ENCODE results near the gene PEPD. TPM values are rescaled to one million over a fixed set of nuclear protein-coding genes. Genes with fewer than 3 reads are reported as not detected.

PEPD gene
- total and polyA plus RNA-seq, 2 donors (not counting 3 experiments of a cell fraction or from before 2014, with no cell fraction given) = 73.7 to 126 TPM

- ChIA-PET CTCF (no interaction called here), POLR2A (no interaction called here)
- FAIRE-seq (no peak), DNase-seq (ENCODE audit: low read depth, low spot score) (no peak)
- dilution Hi-C loops (cut with MboI; ENCODE audit: extremely low pct_ligation_motif_present, low sequenced_read_pairs) = no loop called here
- Histone ChIP-seq H4K20me1 (replicated peaks; ENCODE audit: control insufficient read depth, extremely low read depth, insufficient read depth, low read length) (no peaks in the 10 kb centered on the region), H2AFZ (ENCODE audit: low read depth, low read length) (no peak overlapping the region), H3K36me3 (ENCODE audit: control insufficient read depth in 2 of 2, extremely low read depth in 1 of 2, insufficient read depth in 2 of 2, low read length in 2 of 2) (peaks cover 0 to 13% of the 10 kb centered on the region in 2 experiments), H3K9me1 (replicated peaks; ENCODE audit: control insufficient read depth, extremely low read depth, insufficient read depth, low read length) (no peaks in the 10 kb centered on the region), H3K27me3 (ENCODE audit: control insufficient read depth in 2 of 2, insufficient read depth in 2 of 2, low read length in 2 of 2) (no peaks in the 10 kb centered on the region), H3K4me1 (ENCODE audit: control insufficient read depth, extremely low read depth, insufficient read depth, low read length) (no peaks in the 10 kb centered on the region), H3K9ac (replicated peaks; ENCODE audit: extremely low read depth, insufficient read depth, low read length) (no peak overlapping the region), H3K4me3 (replicated peaks in 1 of 3; ENCODE audit: insufficient read depth in 1 of 3, low read depth in 1 of 3, low read length in 3 of 3) (no peak overlapping the region), H3K79me2 (ENCODE audit: control insufficient read depth, insufficient read depth, low read length) (no peaks in the 10 kb centered on the region), H3K9me3 (replicated peaks; ENCODE audit: control insufficient read depth, insufficient read depth, low read length) (no peaks in the 10 kb centered on the region), H3K4me2 (ENCODE audit: insufficient read depth, low read length) (no peak overlapping the region), H3K27ac (ENCODE audit: insufficient read depth, low read depth, low read length) (no peak overlapping the region)
- BruUV-seq (replicated peaks) = no TSS peak
- intact Hi-C loops (cut with micrococcal nuclease) = no loop called here
- TF ChIP-seq CTCF (IDR thresholded peaks at IDR 0.05; ENCODE audit: extremely low read depth in 1 of 2, insufficient read depth in 1 of 2, low read depth in 1 of 2, low read length in 2 of 2) (no peak), JUN (IDR thresholded peaks at IDR 0.05; ENCODE audit: borderline replicate concordance, insufficient read depth, insufficient read length, low read depth) (no peak), MAX (IDR thresholded peaks at IDR 0.05; ENCODE audit: insufficient read depth, insufficient read length) (no peak), FOS (IDR thresholded peaks at IDR 0.05; ENCODE audit: borderline replicate concordance, insufficient read depth, low read length) (no peak), MYC (IDR thresholded peaks at IDR 0.05; ENCODE audit: low read depth, low read length) (no peak), POLR2A (IDR thresholded peaks at IDR 0.05; ENCODE audit: low read depth, low read length) (no peak), EZH2 (IDR thresholded peaks at IDR 0.05; ENCODE audit: borderline replicate concordance, low read depth, low read length, severe bottlenecking) (no peak), GATA2 (IDR thresholded peaks at IDR 0.05; ENCODE audit: insufficient read depth, insufficient read length, low read depth, low read length) (no peak), POLR2AphosphoS5 (IDR thresholded peaks at IDR 0.05; ENCODE audit: insufficient read depth, low read depth, low read length) (no peak)
Observed at GRCh38 chr19:33499248-33499647, 22.3 kb downstream of the PEPD start.
